Spleen (tissue), 7 donors: ENCODE measurements around the gene PRRX2.

Experiments used
- POLR2AphosphoS5 ChIP-seq, 3 donors: sonication (generic); formaldehyde crosslinking; IDR thresholded peaks; one replicate each; pipeline ENCODE4 v1.5.1; 2017; ENCODE audit warnings: antibody characterized with exemption in 3 of 3
- TF ChIP-seq, protein P1 (sequence below), 11 experiments: fragments of 200-600 bp in 7 of 11; fragments of 450-650 bp in 4 of 11; sonication (generic) in 4 of 11; IDR thresholded peaks in 8 of 11; conservative IDR thresholded peaks in 3 of 11; 1 replicate in 7 of 11; 2 replicates in 4 of 11; pipeline versions ENCODE4 v1.4.0 to v1.8.0; 2016 to 2021; ENCODE audit warnings: antibody characterized with exemption in 11 of 11, inconsistent platforms in 4 of 11, mild to moderate bottlenecking in 1 of 11
- donor health status: DM: no; HTN: no; CAD: no; lungs with moderate emphysema.
- donor health status: DM: no; HTN: no; CAD: no.
- donor health status: DM: no; HTN: no; CAD: no.

DNA sequence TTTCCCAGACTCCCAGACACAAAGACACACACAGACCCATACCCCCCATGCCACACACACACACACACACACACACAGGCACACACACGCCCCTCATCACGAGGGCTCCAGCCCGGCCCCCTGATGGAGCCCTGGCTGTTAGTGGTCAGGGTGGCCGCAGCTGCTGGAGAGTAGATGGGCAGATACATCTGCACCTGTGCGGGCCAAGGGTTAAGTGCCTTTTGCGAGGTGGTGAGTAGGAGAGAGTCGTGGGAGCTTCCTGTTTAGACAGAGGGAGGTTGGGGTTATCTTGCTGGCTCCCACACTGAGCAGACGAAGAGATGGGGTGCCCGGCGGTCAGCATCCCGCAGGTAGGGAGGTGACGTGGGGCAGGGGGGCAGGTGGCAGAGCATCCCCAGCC, 8.2 kb downstream of the PRRX2 start:
- TF ChIP-seq, protein P1, sequence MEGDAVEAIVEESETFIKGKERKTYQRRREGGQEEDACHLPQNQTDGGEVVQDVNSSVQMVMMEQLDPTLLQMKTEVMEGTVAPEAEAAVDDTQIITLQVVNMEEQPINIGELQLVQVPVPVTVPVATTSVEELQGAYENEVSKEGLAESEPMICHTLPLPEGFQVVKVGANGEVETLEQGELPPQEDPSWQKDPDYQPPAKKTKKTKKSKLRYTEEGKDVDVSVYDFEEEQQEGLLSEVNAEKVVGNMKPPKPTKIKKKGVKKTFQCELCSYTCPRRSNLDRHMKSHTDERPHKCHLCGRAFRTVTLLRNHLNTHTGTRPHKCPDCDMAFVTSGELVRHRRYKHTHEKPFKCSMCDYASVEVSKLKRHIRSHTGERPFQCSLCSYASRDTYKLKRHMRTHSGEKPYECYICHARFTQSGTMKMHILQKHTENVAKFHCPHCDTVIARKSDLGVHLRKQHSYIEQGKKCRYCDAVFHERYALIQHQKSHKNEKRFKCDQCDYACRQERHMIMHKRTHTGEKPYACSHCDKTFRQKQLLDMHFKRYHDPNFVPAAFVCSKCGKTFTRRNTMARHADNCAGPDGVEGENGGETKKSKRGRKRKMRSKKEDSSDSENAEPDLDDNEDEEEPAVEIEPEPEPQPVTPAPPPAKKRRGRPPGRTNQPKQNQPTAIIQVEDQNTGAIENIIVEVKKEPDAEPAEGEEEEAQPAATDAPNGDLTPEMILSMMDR (IDR thresholded peaks at IDR 0.05 in 8 of 11, conservative IDR thresholded peaks at IDR 0.05 in 3 of 11), result no peak
- no peak for TF ChIP-seq POLR2AphosphoS5 (IDR thresholded peaks at IDR 0.05)
